ENCODE results near the gene LARP4B.

The LARP4B gene

DNA sequence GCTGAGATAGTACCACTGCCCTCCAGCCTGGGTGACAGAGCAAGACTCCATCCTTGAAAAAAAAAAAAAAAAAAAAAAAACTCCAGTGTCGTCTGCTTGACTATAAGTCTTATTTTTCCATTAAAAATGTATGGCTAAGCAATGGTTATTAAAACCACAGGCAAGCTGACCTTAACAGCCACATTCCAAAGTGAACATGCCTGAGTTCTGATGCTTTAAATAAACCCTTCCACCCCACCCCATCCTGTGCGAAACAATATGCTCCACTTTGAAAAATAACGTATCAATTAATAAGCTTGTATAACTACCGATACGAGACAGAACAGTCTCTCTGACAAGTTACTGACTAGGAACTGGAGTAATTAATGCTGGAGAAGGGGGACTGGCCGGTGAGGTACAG lies 63.7 kb downstream of the LARP4B start:
- TF ChIP-seq, protein P1, sequence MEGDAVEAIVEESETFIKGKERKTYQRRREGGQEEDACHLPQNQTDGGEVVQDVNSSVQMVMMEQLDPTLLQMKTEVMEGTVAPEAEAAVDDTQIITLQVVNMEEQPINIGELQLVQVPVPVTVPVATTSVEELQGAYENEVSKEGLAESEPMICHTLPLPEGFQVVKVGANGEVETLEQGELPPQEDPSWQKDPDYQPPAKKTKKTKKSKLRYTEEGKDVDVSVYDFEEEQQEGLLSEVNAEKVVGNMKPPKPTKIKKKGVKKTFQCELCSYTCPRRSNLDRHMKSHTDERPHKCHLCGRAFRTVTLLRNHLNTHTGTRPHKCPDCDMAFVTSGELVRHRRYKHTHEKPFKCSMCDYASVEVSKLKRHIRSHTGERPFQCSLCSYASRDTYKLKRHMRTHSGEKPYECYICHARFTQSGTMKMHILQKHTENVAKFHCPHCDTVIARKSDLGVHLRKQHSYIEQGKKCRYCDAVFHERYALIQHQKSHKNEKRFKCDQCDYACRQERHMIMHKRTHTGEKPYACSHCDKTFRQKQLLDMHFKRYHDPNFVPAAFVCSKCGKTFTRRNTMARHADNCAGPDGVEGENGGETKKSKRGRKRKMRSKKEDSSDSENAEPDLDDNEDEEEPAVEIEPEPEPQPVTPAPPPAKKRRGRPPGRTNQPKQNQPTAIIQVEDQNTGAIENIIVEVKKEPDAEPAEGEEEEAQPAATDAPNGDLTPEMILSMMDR (IDR thresholded peaks at IDR 0.05; ENCODE audit: control insufficient read depth, insufficient read depth, low read depth, low read length, missing control alignments): no peak
- no peak for DNase-seq (ENCODE audit: low read depth)
- H3K4me3 ChIP-seq (ENCODE audit: control insufficient read depth, low read depth, low read length): no peak overlapping the region

DNA sequence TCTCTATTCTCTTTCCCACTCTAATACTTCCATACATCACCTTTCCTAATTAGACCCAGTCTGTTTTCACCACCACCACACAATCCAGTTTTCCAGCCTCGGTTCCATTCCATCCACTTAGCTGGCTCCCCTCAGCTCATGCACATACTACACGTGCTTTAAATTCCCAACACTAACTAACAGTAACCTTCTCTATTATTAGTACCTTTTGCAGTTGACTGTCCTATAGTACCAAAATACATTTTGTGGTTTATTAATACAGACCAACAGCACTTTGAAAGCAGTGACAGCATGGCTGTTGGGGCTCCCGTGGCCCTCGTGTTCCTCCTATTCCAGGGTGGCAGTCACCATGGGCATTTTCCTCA lies 64.9 kb downstream of the LARP4B start:
- DNase-seq (ENCODE audit: low read depth): no peak
- TF ChIP-seq, protein P1 (IDR thresholded peaks at IDR 0.05; ENCODE audit: control insufficient read depth, insufficient read depth, low read depth, low read length, missing control alignments): no peak
- H3K4me3 ChIP-seq (ENCODE audit: control insufficient read depth, low read depth, low read length): no peak overlapping the region

DNA sequence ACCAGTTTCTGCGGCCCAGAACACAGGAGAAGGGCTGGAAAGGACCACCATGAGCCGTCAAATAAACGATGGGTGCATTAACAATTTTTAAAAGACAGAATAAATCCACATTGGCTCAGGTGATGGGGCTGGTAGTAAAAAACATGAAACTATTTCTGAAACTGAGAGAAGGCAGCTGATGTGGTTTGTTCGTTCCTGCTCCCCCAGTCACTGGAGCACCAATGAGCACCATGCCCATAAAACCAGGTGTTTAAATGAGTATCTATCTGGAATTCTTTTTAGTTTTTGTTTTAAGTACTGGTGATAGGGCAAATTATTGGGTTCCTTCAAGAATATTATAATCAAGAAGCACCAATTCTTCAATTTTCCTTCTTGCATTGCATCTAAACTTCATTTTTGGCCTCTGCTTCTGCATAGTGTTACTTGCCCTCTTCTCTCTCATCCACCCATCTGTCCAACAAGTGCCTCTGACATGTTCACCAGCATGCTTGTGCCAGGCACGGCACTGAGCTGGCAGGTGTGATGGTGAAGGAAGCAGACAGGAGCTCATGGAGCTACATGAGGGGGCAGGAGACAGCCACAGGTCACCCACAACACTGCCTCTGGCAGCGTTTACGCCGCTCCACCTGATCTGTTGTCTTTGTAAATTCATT lies 65.5 kb downstream of the LARP4B start:
- TF ChIP-seq, protein P1 (IDR thresholded peaks at IDR 0.05; ENCODE audit: control insufficient read depth, insufficient read depth, low read depth, low read length, missing control alignments): no peak
- no peak overlapping the region for H3K4me3 ChIP-seq (ENCODE audit: control insufficient read depth, low read depth, low read length)
- DNase-seq (ENCODE audit: low read depth): no peak

DNA sequence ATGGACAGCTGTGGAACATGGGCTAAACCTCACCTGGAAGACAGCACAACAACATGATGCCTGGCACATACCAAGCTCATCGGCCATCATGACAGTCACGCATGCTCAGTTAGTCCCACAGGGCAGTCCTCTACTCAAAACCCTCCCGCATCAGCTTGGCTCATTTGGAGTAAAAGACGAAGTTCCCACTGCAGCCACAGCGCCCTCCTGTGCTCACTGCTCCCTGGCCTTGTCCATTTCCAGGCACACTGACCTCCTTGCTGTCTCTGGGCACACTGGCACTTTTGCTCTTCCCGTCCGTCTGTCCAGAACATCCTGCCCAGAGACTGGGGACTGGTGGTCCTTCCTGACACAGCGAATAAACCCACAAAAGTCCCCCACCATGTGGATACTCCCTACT lies 66.2 kb downstream of the LARP4B start:
- TF ChIP-seq, protein P1 (IDR thresholded peaks at IDR 0.05; ENCODE audit: control insufficient read depth, insufficient read depth, low read depth, low read length, missing control alignments): no peak
- H3K4me3 ChIP-seq (ENCODE audit: control insufficient read depth, low read depth, low read length): no peak overlapping the region
- no peak for DNase-seq (ENCODE audit: low read depth)

DNA sequence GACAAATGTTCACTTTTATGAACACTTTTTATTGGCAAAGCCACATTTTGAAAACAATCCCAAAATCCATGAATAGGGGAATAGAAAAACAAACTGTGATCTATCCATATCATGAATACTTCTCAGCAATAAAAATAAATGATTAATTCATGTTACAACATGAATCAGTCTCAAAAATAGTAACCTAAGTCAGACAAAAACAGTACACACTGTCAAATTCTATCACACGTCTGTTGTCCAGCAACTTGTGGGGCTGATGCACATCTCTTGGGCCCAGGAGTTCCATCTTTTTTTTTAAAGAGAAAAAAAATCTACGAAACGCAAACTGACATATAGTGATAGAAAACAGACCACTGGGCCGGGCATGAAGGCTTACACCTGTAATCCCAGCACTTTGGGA lies 71.0 kb downstream of the LARP4B start:
- TF ChIP-seq, protein P1 (IDR thresholded peaks at IDR 0.05; ENCODE audit: control insufficient read depth, insufficient read depth, low read depth, low read length, missing control alignments): no peak
- DNase-seq (ENCODE audit: low read depth): no peak
- no peak overlapping the region for H3K4me3 ChIP-seq (ENCODE audit: control insufficient read depth, low read depth, low read length)

DNA sequence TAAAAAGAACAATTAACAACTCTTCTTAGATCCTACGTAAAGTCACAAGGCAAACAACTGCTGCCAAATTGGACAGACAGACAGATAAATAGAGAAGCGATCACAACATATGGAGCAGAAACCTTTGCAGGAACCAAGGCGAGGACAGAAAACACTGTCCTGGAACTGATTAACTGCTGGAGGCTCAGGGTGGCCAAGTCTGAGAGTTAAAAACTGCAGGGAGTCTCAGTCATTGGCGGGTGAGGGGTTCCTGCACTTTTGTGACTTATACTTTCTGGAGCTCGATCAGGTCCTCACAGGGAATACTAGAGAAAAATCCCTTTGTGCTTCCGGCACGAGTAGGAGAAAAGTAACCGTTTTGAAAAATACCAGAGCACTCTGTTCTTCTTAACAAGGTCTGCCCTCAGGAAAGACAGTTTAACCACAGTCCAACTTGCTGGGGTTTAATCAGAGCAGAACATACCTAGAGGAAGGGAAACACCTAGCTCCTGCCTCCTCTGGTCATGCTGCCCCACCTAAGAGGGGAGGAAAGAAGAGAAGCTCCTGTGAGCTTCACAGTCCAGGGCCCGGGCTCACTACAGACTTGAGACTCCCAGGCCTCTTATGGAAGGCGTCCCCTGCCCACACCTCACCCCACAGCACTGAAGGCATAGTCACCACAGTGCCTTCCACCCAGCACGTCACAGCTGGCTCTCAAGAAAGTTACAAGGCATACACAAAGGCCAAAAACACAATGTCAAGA lies 74.9 kb downstream of the LARP4B start:
- TF ChIP-seq, protein P1 (IDR thresholded peaks at IDR 0.05; ENCODE audit: control insufficient read depth, insufficient read depth, low read depth, low read length, missing control alignments): no peak
- no peak overlapping the region for H3K4me3 ChIP-seq (ENCODE audit: control insufficient read depth, low read depth, low read length)
- DNase-seq (ENCODE audit: low read depth): no peak

Measured in AG09309 (cell line).